T1000 (cell line): ENCODE measurements around the gene MYO16.
"Not testable (repeated sequence)": the region's sequence is repeated elsewhere in the genome, so short reads cannot be mapped to it uniquely, and the experiment has no call there.

Experiments
- DNase-seq: peaks from one replicate; lab custom pipeline; 2025; ENCODE audit warnings: mixed read lengths; lab: John Stamatoyannopoulos, UW

MYO16 gene

GRCh38 chr13:109072505-109072904 lies 443.1 kb downstream of the MYO16 start:
- no peak for DNase-seq

- no peak for DNase-seq
These were observed 445.0 kb downstream of the MYO16 start for GRCh38 chr13:109074436-109074835.

- no peak for DNase-seq
These were observed 445.4 kb downstream of the MYO16 start for GRCh38 chr13:109074853-109075252.

- no peak for DNase-seq
These were observed 458.7 kb downstream of the MYO16 start for GRCh38 chr13:109087916-109088623.

GRCh38 chr13:109088624-109088917 lies 459.2 kb downstream of the MYO16 start:
- no peak for DNase-seq

GRCh38 chr13:109090796-109091195 lies 461.4 kb downstream of the MYO16 start:
- no peak for DNase-seq

- no peak for DNase-seq
These were observed 461.8 kb downstream of the MYO16 start for GRCh38 chr13:109091249-109091648.

- not testable (repeated sequence) for DNase-seq
These were observed 462.8 kb downstream of the MYO16 start for GRCh38 chr13:109092186-109092585.

GRCh38 chr13:109093998-109094397 lies 464.6 kb downstream of the MYO16 start:
- no peak for DNase-seq

- no peak for DNase-seq
These were observed 465.7 kb downstream of the MYO16 start for GRCh38 chr13:109095126-109095525.

GRCh38 chr13:109096101-109096500 lies 466.7 kb downstream of the MYO16 start:
- no peak for DNase-seq

GRCh38 chr13:109100705-109101304 lies 471.4 kb downstream of the MYO16 start:
- no peak for DNase-seq

- no peak for DNase-seq
These were observed 472.2 kb downstream of the MYO16 start for GRCh38 chr13:109101550-109102144.

- no peak for DNase-seq
These were observed 476.5 kb downstream of the MYO16 start for GRCh38 chr13:109105899-109106298.

GRCh38 chr13:109110159-109110558 lies 480.7 kb downstream of the MYO16 start:
- no peak for DNase-seq

- DNase-seq: no peak
These were observed 481.7 kb downstream of the MYO16 start for GRCh38 chr13:109111141-109111540.

- DNase-seq: no peak
These were observed 484.0 kb downstream of the MYO16 start for GRCh38 chr13:109113427-109113826.

GRCh38 chr13:109114162-109114561 lies 484.8 kb downstream of the MYO16 start:
- DNase-seq: no peak

GRCh38 chr13:109114991-109115390 lies 485.6 kb downstream of the MYO16 start:
- no peak for DNase-seq

GRCh38 chr13:109118521-109118920 lies 489.1 kb downstream of the MYO16 start:
- no peak for DNase-seq

GRCh38 chr13:109119896-109120295 lies 490.5 kb downstream of the MYO16 start:
- DNase-seq: no peak

GRCh38 chr13:109121826-109122225 lies 492.4 kb downstream of the MYO16 start:
- DNase-seq: no peak

- DNase-seq: no peak
These were observed 494.6 kb downstream of the MYO16 start for GRCh38 chr13:109123971-109124370.

- no peak for DNase-seq
These were observed 496.8 kb downstream of the MYO16 start for GRCh38 chr13:109126178-109126577.
